T-cell (primary cell): ENCODE data around the gene SLC36A3. TPM values are rescaled to one million over a fixed set of nuclear protein-coding genes. Genes with fewer than 3 reads are reported as not detected.

Source experiments
- ATAC-seq, 4 experiments: fragments of 200-7000 bp in 3 of 4; fragments of 150-1000 bp in 1 of 4; cut with Tn5 transposase; replicated peaks in 1 of 4; 1 replicate in 3 of 4; 2 replicates in 1 of 4; pipeline ENCODE4 v1.10.0; 2021; ENCODE audit warnings: moderate library complexity in 3 of 4, mild to moderate bottlenecking in 2 of 4, moderate number of reproducible peaks in 1 of 4
- CTCF ChIA-PET, 2 donors: fragments of 300-600 bp; sonication (Branson Sonifier 250); formaldehyde crosslinking; loops; one replicate each; lab custom pipeline; 2022; ENCODE audit warnings: antibody characterized with exemption in 2 of 2; lab: Charles Lee
- POLR2A ChIA-PET, 2 donors: fragments of 300-600 bp; sonication (Branson Sonifier 250); formaldehyde crosslinking; loops; one replicate each; lab custom pipeline; 2022; ENCODE audit warnings: antibody characterized with exemption in 2 of 2; lab: Charles Lee
- DNase-seq, 35 experiments: peaks; one replicate each; pipeline versions ENCODE4 v3.0.0 to v3.0.0-alpha.2; 2013 to 2023
- H3K27ac ChIP-seq: one replicate; pipeline ENCODE4 v1.5.1; 2013; ENCODE audit warnings: low read length
- H3K27me3 ChIP-seq, 2 experiments: replicated peaks in 1 of 2; 1 replicate in 1 of 2; 2 replicates in 1 of 2; pipeline versions ENCODE4 v1.6.1 to v1.7.0; 2013; ENCODE audit warnings: low read length in 1 of 2, mixed read lengths in 1 of 2; ENCODE audit not compliant: control insufficient read depth in 2 of 2, insufficient read depth in 2 of 2; ENCODE audit errors: extremely low read depth in 1 of 2
- H3K36me3 ChIP-seq, 2 donors: 1 replicate in 1 of 2; 2 replicates in 1 of 2; pipeline versions ENCODE4 v1.6.1 to v1.7.0; 2013; ENCODE audit warnings: low read length in 1 of 2; ENCODE audit not compliant: control insufficient read depth in 2 of 2, insufficient read depth in 1 of 2; ENCODE audit errors: extremely low read depth in 1 of 2
- H3K4me1 ChIP-seq, 2 experiments: 1 replicate in 1 of 2; 2 replicates in 1 of 2; pipeline versions ENCODE4 v1.6.1 to v1.7.0; 2013; ENCODE audit warnings: low read length in 2 of 2, mixed read lengths in 1 of 2; ENCODE audit not compliant: insufficient read depth in 2 of 2, control insufficient read depth in 1 of 2; ENCODE audit errors: extremely low read depth in 1 of 2
- H3K4me3 ChIP-seq, 2 donors: 1 replicate in 1 of 2; 2 replicates in 1 of 2; pipeline versions ENCODE4 v1.5.1 to v1.7.0; 2013; ENCODE audit warnings: mild to moderate bottlenecking in 2 of 2, low read length in 1 of 2, moderate library complexity in 1 of 2; ENCODE audit not compliant: control insufficient read depth in 1 of 2; ENCODE audit errors: extremely low read depth in 1 of 2
- H3K9me3 ChIP-seq: 2 replicates; pipeline ENCODE4 v1.7.0; 2013
- H3K27ac Mint-ChIP-seq, 2 donors: one replicate each; pipeline ENCODE4 v1.8.0; 2020 to 2021; ENCODE audit warnings: mild to moderate bottlenecking in 2 of 2, mixed read lengths in 2 of 2
- H3K27me3 Mint-ChIP-seq, 2 donors: one replicate each; pipeline ENCODE4 v1.8.0; 2021 to 2022; ENCODE audit warnings: mixed read lengths in 2 of 2
- H3K36me3 Mint-ChIP-seq: one replicate; pipeline ENCODE4 v1.8.0; 2021; ENCODE audit warnings: mixed read lengths
- H3K4me1 Mint-ChIP-seq, 3 donors: one replicate each; pipeline ENCODE4 v1.8.0; 2020 to 2022; ENCODE audit warnings: mixed read lengths in 3 of 3, mild to moderate bottlenecking in 1 of 3
- H3K4me3 Mint-ChIP-seq, 3 donors: one replicate each; pipeline ENCODE4 v1.8.0; 2020 to 2022; ENCODE audit warnings: mild to moderate bottlenecking in 3 of 3, mixed read lengths in 3 of 3, moderate library complexity in 3 of 3
- H3K9me3 Mint-ChIP-seq, 3 donors: one replicate each; pipeline ENCODE4 v1.8.0; 2020 to 2022; ENCODE audit warnings: mixed read lengths in 3 of 3
- WGBS: methylation state at CpG from one replicate; pipeline ENCODE4 v1.1.5; 2013; ENCODE audit warnings: missing lambda C conversion rate; ENCODE audit not compliant: insufficient coverage; 5-methylcytosine and 5-hydroxymethylcytosine counted together
- total RNA-seq, 35 experiments: library from RNA in 6 of 35; stranded (reverse) in 6 of 35; fragments of 120-200 nt in 1 of 35; gene quantifications; one replicate each; pipeline versions ENCODE4 v1.2.1 to v1.2.4 and lab custom pipeline; 2013 to 2026

Gene SLC36A3
- total RNA-seq, 5 donors from 2014 or later (not counting 1 experiment from before 2014, with no cell fraction given): not detected

DNA sequence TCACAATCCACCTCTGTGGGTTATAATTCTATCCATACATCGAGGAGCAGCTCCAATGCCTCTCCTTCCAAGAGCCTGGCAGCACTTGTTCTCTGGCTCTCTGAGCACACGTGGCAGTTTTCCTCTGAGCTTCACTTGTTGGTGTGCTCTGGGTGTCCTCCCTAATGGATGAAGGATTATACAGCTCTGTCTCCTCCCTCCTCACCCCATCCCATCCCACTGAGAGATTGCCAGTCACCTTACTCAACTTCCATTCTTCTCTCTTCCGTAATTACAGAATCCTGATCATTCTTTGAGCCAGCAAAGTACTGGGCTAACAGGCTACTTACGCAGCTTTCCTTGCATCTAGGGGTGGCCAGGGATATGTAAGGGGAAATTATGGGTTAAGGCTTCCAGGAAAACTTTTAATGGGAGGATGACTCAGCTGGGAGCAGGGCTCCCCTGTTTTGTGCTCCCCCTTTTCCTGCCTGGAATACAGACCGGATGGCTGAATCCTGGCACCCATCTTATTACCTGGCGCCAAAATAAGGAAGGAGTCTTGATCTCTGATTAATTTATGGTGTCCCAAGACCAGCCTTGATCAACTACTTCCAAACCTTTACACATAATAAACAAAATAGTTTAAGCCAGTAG, 73.4 kb downstream of the SLC36A3 start:
- H3K9me3 Mint-ChIP-seq: no peaks in the 10 kb centered on the region
- H3K27ac Mint-ChIP-seq: no peak overlapping the region
- WGBS: 100% methylated on average over 1 of the region's 6 CpGs
- Histone ChIP-seq H3K4me3 (no peak overlapping the region), H3K36me3 (no peaks in the 10 kb centered on the region), H3K27ac (no peak overlapping the region), H3K27me3 (no peaks in the 10 kb centered on the region), H3K9me3 (no peaks in the 10 kb centered on the region), H3K4me1 (peaks cover 14 to 25% of the 10 kb centered on the region in 2 experiments)
- DNase-seq (no peak), ATAC-seq (no peak)
- no peaks in the 10 kb centered on the region for H3K27me3 Mint-ChIP-seq
- H3K4me1 Mint-ChIP-seq: peaks cover 23 to 35% (median 27%) of the 10 kb centered on the region in 3 donors
- no peak overlapping the region for H3K4me3 Mint-ChIP-seq
- peaks cover 4% of the 10 kb centered on the region for H3K36me3 Mint-ChIP-seq
- ChIA-PET CTCF (no interaction called here), POLR2A (no interaction called here)

DNA sequence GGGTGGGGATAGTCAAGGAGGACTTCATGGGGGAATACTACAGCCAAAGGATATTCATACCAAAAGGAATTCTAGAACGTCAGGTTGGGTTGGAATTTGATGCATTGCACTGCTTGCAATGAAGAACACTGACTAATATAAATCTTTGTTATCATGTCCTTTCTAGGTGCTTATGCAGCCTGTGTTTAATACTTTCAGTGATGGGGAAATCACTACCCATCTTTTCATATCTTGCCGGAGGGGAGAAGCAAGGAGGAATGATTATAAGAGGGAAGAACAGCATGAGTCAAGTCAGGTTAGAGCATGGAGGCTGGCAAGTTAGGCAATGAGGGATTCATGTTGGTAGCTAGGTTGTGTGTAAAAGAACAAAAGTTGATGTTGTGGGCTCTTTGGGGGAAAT, 74.6 kb downstream of the SLC36A3 start:
- Mint-ChIP-seq H3K27me3 (no peaks in the 10 kb centered on the region), H3K27ac (no peak overlapping the region), H3K9me3 (no peaks in the 10 kb centered on the region), H3K36me3 (no peaks in the 10 kb centered on the region), H3K4me1 (peaks cover 24 to 33% (median 24%) of the 10 kb centered on the region in 3 donors), H3K4me3 (no peak overlapping the region)
- H3K36me3 ChIP-seq: no peaks in the 10 kb centered on the region
- ATAC-seq (no peak), DNase-seq (no peak)
- no peaks in the 10 kb centered on the region for H3K9me3 ChIP-seq
- ChIA-PET CTCF (interaction anchor here in 1 of 2 donors (0.6 kb wide), 1 partner anchor 104 kb away, joined by 7 read pairs; no protein-coding TSS in a partner anchor), POLR2A (interaction anchor here in 1 of 2 donors (1.4 kb wide), 1 partner anchor 24 kb away, joined by 3 read pairs; the partner anchor contains the start of gene GM2A)
- H3K4me3 ChIP-seq: no peak overlapping the region
- H3K27me3 ChIP-seq: no peaks in the 10 kb centered on the region
- WGBS: no CpG with 5 or more reads among the region's 2 CpGs
- H3K27ac ChIP-seq: no peak overlapping the region
- H3K4me1 ChIP-seq: peaks cover 7 to 25% of the 10 kb centered on the region in 2 experiments

- H3K9me3 Mint-ChIP-seq: no peaks in the 10 kb centered on the region
- 94% methylated on average over 2 of the region's 6 CpGs for WGBS
- ChIA-PET POLR2A (interaction anchor here in 1 of 2 donors (0.5 to 1.4 kb wide), 2 partner anchors 25 to 45 kb away, joined by 3 read pairs; partner anchors contain the start of gene GM2A), CTCF (interaction anchor here in 1 of 2 donors (0.7 kb wide), 1 partner anchor 28 kb away, joined by 3 read pairs; no protein-coding TSS in a partner anchor)
- H3K4me3 Mint-ChIP-seq: no peak overlapping the region
- Histone ChIP-seq H3K27me3 (no peaks in the 10 kb centered on the region), H3K4me3 (no peak overlapping the region), H3K4me1 (peaks cover 3 to 20% of the 10 kb centered on the region in 2 experiments), H3K27ac (no peak overlapping the region), H3K9me3 (no peaks in the 10 kb centered on the region), H3K36me3 (no peaks in the 10 kb centered on the region)
- no peaks in the 10 kb centered on the region for H3K36me3 Mint-ChIP-seq
- no peaks in the 10 kb centered on the region for H3K27me3 Mint-ChIP-seq
- ATAC-seq (no peak), DNase-seq (no peak)
- peaks cover 18 to 23% (median 23%) of the 10 kb centered on the region in 3 donors for H3K4me1 Mint-ChIP-seq
- H3K27ac Mint-ChIP-seq: no peak overlapping the region
Observed at GRCh38 chr5:151227918-151228447, 75.6 kb downstream of the SLC36A3 start.

Other genes starting within 250 kb of the SLC36A3 start
- 100 to 1,000 TPM; 118 to 211 (median 170) TPM for gene TNIP1, start 222.7 kb downstream of the SLC36A3 start, total RNA-seq
- 100 to 1,000 TPM; 266 to 395 (median 345) TPM for gene ANXA6, start 146.0 kb downstream of the SLC36A3 start, total RNA-seq
- gene CCDC69, start 79.7 kb downstream of the SLC36A3 start, total RNA-seq: 100 to 1,000 TPM in 1 of 5 donors, 10 to 100 TPM in 4; 86.3 to 112 (median 93.5) TPM
- 10 to 100 TPM in 3 of 5 donors, 1 to 10 TPM in 2; 8.2 to 20.9 (median 11.5) TPM for gene GM2A, start 50.6 kb downstream of the SLC36A3 start, total RNA-seq
- not detected for gene SLC36A2, start 43.8 kb upstream of the SLC36A3 start, total RNA-seq
- gene SLC36A1, start 143.8 kb upstream of the SLC36A3 start, total RNA-seq: 1 to 10 TPM; 5.1 to 8.5 (median 6.3) TPM